Hepatic stellate cell (primary cell): ENCODE data around the gene CDC123.
"Not testable (repeated sequence)": the region's sequence is repeated elsewhere in the genome, so short reads cannot be mapped to it uniquely, and the experiment has no call there.

Experiments
- DNase-seq: peaks from one replicate; pipeline ENCODE4 v3.0.0; 2011; ENCODE audit warnings: low spot score

Gene CDC123

DNA sequence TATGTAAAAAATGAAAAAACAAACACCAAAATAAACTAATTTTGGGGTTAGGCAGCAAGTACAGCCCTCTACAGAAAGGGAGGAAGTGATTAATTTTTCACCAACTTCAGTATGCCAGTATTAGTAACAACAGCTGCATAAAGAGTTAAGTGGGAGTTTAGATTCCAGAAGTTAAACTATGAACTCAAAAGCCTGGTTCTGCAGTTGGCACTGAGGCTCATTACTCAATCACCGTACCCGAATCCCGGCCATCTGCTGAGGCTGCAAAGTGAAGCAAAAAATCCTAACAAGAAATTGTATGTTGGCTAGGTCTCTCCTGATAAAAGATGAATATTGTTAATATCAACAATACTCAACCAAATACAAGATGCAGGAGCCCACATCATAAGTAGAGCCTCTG lies 4.3 kb upstream of the CDC123 start:
- DNase-seq, result no peak

DNA sequence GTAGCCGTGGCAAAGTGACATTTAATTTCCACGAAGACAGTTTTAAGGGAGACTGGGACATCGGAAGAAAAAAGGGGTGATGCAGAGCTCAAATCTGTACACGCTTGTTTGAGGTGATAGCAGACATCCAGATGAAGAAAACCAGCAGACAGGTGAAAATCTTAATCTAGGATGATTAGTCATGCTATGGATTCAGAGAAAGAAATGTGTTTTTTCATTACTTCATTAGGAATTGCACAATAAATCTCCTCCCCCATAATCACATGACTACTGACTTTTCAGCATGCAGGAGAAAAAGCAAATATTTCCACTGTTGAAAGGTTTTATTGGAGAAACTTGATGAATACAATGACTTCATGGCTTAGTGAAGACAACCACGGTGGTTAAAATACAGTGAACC lies 2.8 kb upstream of the CDC123 start:
- peak; percentile 27 for DNase-seq

DNA sequence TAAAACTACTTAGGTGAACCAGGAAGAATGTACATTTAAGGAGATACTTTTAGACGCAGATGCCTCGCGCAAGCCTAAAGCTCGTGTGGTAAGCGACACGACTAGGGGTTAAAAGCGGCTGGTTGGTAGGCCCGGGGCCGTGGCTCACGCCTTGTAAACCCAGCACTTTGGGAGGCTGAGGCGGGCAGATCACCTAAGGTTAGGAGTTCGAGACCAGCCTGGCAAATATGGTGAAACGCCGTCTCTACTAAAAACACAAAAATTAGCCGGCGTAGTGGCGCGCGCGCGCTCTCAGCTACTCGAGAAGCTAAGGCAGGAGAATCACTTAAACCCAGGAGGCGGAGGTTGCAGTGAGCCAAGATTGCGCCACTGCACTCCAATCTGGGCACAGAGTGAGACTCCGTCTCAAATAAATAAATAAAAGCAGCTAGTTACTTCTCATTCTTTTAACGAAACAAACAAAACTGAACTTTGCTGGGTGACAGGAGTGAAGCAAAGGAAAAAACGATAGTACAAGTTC lies 1.2 kb upstream of the CDC123 start:
- peak; percentile 26 for DNase-seq

DNA sequence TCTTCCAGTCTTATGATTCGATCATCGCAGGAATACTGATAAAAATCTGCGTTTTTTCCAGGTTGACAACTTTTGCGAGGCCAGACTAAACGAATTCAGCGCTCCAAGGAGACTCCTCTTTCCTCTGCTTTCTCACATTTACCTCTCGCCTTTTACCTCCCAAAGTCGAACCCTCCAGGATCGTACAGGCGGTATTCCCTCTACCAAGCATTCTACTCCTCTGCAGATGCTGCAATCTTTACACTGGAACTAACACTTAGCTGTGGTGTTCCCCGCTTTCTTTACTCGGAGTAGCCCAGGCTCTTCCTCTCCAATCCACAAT lies 746 bp upstream of the CDC123 start:
- DNase-seq, result peak; percentile 14

DNA sequence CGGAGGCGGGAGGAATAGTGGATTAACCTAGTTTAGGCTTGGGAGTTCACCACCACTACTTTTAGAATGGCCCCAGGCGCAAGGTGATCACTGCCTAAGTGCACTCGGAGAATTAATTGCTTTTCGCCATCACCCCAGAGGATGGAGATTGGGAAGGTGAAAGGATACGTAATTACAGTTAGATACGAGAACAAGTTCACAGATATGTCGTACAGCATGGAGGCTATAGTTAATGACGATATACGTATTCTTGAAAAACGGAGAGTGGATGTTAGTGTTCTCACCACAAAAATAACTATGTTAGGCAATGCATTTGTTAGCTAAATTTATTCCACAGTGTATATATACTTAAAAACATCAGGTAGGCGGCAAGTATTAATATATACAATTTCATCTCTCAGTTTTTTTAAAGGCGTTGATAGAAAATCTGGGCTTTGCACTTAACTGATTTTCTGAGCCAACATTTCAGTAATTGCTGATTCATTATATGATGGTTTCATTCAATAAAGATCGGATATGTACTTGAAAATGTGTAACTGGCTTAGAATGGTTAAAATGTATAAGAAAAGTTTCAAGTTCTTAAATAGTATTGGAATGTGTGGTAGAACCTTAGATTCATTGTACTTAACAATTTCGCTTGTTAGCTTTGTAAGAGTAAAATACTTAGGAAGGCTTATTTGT lies 683 bp downstream of the CDC123 start:
- no peak for DNase-seq

DNA sequence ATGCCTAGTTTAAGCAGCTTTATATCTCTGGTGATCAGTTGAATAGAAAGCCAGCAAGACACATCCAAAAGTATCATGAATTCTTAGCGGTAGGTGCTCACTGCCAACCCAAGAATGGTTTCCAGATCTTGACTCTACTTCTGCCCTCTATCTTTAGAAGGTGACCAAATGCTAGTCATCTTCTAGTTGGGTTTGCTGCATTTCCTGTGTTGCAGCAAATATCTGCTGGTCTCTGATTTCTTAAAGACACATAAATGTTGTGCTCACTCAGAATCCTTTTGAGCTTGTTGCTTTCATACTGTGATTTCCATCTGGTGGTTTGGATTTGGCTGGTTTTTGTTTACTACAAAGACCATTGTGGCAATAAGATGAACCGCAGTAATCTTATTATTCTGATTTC lies 2.2 kb downstream of the CDC123 start:
- no peak for DNase-seq

DNA sequence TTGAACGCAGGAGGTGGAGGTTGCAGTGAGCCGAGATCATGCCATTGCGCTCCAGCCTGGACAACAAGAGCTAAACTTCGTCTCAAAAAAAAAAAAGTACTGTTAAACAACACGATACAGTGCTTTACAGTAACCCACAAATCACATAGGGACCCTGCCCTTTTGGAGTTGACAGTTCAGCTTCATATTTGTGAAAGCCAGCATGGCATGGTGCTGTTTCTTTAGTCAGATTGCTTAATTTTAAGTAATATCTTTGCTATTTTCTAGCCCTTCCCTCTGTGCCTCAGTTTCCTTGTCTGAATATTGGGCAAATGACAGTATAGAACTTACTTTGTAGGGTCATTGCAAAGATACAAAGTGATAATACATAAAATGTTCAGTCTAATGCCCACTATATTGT lies 4.9 kb downstream of the CDC123 start:
- DNase-seq, result no peak

DNA sequence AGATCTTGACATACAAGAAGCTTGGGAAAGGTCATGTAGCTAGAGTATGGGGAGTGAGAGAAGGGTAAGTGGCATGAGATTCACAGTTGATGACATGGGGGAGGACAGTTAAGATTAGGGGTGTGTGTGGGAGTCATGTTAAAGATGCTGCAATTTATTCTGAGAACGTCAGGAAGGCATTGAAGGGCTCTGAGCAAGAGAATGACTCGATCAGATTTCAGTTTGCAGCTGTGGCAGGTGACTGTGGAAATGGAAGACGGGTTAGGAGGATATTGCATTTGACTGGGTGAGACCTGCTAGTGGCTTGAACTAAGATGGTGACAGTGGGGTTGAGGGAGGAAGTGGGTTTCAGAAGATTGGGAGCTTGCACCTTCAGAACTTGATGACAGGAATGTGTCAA lies 5.6 kb downstream of the CDC123 start:
- DNase-seq, result no peak

DNA sequence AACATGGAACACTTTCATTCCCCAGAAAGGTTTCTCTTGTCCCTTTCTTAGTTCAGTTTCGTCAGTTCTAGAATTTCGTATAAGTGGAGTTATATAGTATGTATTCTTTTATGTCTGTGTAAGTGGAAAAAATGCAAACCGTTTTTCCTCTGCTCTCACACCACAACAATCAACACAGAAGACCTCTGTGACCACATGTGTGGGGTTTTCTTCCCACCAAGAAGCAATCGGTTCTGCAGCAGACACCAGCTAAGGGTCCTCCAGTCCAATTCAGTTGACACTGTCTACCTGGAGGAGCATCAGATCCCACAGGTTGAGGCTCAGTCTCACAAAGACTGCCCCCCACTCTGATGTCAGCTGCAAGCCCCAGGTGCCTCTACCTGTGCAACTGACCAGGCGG lies 6.2 kb downstream of the CDC123 start:
- no peak for DNase-seq

DNA sequence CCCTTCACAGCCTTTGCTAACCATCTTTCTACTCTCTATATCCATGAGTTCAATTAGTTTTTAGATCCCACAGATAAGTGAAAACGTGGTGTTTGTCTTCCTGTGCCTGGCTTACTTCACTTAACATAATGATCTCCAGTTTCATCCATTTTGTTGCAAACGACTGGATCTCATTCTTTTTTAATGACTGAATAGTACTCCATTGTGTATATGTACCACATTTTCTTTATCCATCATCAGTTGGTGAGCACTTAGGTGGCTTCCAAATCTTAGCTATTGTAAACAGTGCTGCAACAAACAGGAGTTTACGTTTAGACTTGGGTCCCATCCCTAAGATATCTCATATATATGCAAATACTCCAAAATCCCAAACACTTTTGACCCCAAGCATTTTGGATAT lies 9.1 kb downstream of the CDC123 start:
- no peak for DNase-seq

DNA sequence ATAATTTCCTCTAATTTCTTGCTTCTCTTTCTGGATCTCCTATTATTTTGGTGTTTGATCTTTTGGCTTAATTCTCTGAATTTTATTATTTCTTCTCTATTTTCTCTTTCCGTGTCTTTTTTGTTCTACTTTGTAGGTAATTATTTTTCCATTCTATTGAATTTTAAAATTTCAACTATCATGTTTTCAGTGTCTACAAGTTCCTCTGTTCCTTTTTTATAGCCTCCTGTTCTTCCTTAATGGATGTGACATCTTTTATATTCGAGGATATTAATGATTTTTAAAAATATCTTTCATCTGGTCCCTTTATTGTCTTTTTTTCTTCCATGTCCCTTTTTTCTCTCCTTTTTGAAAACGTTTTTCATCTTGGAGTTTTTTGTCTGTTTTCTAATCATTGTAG lies 11.1 kb downstream of the CDC123 start:
- DNase-seq, result no peak

DNA sequence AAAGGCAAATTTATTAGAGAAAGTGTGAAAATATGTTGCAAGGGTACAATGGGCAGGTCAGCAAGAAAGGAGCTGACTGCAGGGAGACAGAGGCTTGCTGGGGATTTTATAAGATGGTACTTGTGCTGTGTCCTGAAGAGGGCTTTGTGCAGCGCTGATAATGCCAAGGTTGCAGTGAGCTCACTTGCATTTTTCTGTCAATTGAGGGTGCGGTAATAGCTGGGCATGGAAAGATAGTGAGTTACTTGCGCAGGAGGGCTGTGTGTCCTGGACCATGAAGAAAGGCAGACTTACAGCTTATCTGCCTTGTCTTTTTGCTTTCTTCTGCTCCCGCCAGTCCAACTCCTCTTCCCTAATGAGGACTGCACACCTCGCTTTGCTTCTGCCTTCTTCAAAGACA lies 12.5 kb downstream of the CDC123 start:
- DNase-seq, result no peak

DNA sequence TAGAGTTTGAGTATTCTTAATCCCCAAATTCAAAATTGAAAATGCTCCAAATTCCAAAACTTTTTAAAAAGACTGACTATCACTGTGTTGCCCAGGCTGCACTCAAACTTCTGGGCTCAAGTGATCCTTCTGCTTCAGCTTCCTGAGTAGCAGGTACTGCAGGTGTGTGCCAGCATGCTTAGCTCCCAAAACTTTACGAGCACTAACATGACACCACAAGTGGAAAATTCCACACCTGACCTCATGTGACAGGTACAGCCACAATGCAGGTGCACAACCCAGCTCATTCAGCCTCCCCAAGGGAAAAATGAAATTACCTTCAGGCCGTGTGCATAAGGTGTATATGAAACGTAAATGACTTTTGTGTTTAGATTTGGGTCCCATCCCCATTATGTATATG lies 16.5 kb downstream of the CDC123 start:
- no peak for DNase-seq

DNA sequence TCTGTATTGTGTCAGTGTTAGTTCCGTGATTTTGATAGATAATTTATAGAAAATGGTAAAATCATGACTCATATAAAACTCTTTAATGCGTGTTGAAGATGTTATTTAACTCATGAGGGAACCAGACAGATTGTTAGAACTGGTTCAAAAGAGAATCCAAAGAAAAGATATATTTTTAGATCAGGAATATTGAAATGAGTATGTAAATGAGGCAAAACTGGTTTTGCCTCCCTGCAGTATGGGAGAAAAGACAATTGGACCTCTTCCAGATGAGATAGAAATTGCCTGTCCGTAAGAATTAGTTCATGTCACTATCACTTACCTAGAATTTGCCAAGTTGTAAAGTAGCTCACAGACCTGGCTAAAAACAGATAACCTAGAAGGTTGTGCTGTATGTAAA lies 17.6 kb downstream of the CDC123 start:
- no peak for DNase-seq

DNA sequence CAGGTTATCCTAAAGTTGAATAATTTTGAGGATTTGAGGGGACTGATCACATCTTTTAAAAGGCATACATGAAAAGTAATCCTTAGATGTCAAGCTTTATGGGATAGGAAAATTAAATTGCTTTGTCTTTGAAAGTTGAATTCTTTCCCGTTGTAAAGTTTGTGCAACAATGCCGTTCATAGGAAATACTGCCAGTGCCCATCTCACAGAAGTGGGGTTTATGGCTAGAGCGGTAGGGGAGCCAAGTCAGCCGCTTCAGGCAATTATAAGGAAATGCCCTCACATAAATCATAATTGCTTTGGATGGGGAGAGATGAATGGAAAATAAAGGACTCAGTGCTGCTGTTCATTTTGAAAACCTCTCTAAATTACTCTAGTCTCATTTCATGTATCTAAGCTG lies 18.1 kb downstream of the CDC123 start:
- DNase-seq, result no peak

DNA sequence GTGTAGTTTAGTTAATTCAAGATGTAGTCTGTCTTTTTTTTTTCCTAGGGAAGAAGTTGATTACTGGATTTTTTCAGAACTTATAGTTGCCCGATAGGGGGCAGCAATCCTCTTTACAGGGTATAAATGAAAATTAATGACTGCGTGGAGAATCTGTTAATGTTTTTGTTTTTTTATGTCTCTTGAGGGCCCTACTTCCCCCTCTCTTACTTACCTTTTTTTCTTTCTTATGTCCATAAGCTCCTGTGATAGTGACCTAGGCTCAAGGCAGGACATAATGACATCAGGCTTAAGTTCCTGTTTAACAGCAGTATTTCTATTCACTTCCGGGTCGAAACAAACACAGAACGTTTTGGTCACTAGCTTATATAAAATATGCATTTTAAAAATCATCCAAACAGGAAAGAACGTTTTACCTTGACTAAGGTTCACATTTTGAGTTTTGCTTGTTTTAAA lies 18.8 kb downstream of the CDC123 start:
- peak; percentile 25 for DNase-seq

DNA sequence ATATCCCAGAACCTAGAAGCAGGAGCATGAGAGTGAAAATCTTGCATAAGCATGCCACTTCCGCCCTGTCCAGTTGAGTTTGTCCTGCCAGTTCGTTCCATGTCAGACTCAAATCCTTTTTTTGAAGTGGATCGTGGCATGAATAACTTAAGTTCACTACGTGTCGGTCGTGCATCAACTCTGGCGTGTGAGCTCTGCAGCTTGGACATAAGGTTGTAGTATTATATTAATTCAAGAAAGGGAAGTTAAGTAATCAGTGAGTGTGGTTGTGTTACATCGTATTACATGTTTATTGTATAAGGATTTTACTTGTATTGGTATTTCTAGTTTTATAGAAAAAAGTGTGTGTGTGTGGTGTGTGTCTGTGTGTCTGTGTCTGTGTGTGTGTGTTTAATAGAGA lies 23.0 kb downstream of the CDC123 start:
- DNase-seq, result no peak

DNA sequence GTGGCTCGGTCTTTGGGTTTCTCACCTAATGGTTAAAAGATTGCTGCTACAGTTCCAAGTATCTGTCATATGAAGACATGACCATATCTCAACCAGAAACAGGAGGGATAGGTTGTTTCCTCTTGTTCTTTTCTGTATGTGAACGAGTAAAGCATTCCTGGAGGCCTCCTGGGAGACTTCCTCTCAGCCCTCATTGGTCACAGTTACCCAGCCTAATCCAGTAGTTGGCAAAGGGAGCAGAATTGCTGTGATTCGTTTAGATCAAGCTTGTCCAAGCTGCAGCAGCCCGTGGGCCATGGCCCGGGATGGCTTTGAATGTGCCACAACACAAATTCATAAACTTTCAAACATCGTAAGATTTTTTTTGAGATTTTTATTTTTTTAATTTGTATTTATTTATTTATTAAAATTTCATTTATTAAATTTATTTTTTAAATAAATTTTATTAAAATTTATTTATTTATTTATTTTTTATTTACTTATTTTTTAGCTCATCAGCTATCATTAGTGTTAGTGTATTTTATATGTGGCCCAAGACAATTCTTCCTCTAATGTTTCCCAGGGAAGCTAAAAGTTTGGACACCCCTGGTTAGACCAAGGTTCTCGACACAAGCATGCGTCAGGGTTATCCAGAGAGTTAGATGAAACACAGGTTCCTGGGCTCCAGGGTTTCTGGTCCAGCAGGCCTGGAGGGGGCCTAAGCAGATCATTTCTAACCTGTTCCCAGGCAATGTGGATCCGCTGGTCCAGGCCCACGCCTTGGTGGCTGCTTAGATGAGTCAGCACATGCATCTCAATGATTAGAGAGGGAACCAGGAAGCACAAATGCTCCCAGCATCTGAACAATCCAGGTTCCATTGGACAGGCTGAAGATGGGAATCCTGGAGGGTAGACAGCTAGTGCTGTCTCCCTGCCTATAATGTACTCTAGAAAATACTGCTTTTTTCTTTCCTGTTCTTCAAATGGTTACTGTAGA lies 25.6 kb downstream of the CDC123 start:
- DNase-seq, result no peak

DNA sequence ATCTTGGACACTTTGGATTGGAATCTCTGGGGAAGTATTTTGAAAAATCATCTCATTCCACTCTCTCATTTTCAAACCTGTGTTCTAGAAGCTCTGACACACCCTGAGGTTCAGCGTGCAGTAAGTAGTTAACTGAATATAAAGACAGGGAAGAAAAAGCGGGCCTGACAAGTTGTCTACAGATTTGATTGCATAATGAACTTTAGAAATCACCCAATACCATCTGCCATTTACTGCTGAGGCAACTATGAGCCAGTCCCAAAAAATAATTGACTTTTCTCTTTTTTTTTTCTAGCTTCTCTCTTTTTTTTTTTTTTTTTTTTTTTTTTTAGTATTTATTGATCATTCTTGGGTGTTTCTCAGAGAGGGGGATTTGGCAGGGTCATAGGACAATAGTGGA lies 29.5 kb downstream of the CDC123 start:
- DNase-seq, result no peak

DNA sequence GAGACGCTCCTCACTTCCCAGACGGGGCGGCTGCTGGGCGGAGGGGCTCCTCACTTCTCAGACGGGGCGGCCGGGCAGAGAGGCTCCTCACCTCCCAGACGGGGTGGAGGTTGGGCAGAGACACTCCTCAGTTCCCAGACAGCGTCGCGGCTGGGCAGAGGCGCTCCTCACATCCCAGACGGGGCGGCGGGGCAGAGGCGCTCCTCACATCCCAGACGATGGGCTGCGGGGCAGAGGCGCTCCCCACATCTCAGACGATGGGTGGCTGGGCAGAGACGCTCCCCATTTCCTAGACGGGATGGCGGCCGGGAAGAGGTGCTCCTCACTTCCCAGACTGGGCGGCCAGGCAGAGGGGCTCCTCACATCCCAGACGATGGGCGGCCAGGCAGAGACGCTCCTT lies 30.4 kb downstream of the CDC123 start:
- not testable (repeated sequence) for DNase-seq

DNA sequence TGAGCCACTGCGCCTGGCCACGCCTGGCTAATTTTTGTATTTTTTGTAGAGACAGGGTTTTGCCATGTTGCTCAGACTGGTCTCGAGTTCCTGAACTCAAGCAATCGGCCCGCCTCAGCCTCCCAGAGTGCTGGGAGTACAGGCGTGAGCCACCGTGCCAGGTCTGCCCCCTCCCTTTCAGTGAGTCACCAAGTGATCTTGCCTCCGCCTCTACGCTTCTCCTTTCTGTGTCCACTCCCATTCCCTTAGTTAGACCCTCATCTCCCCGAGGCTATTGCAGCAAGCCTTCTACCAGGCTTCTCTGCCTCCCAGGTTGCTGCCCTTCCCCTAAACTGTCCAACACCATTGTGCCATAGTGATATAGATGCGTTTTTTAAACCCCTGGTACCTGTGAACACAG lies 32.9 kb downstream of the CDC123 start:
- DNase-seq, result no peak

DNA sequence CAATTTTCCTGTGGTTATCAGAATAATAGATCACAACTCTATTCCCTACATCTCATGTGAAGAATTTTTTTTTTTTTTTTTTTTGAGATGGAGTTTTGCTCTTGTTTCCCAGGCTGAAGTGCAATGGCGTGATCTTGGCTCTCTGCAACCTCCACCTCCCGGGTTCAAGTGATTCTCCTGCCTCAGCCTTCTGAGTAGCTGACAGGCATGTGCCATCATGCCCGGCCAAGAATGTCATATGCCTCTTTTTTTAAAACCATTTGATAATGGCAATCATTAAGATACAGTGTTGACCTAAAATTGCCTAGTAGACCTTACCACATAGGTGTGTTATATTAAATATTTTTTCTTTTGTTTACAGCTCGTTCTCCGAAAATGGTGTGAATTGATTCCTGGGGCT lies 38.7 kb downstream of the CDC123 start:
- not testable (repeated sequence) for DNase-seq

DNA sequence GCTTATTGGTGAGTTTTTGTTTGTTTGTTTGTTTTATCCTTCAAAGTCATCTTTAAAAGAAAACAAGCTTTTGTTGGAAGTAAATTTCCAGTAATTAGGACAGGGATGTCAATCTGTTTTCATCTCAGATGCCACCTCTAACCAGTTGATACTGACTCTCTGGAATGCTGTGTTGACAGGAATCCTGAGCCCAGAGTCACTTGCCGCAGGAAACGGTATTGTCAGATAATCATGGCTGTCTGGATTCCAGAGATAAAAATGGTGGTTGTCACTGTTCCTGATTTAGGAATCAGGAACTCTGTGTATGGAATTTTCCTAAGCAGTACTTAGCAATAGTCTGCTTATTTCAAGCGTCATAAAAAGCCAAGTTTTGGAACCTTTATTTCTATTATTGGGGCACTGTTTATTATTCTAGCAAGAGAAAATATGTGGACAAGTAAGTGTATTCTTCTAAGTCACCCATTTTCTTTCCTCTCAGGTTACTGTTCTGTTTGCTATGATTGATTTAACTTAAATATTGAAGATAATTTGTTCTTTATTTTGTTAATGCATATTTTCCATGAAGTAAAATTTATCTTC lies 39.2 kb downstream of the CDC123 start:
- peak; percentile 52 for DNase-seq
